A673 (cell line): Measurements from ENCODE around the gene TMEM131L.
"Not testable (repeated sequence)": the region's sequence is repeated elsewhere in the genome, so short reads cannot be mapped to it uniquely, and the experiment has no call there.

Source experiments
- EZH2 ChIP-seq: fragments of 200-600 bp; sonication (generic); IDR thresholded peaks from 2 replicates; pipeline ENCODE4 v1.6.1; 2017; ENCODE audit warnings: borderline replicate concordance, low read depth, mild to moderate bottlenecking, mixed read lengths, antibody characterized with exemption, low read length; ENCODE audit not compliant: poor library complexity, severe bottlenecking
- TF ChIP-seq, protein P1 (sequence below): fragments of 300-800, 200-600 bp; sonication (generic); conservative IDR thresholded peaks from 2 replicates; pipeline ENCODE4 v1.5.1; 2017; ENCODE audit warnings: low read depth, mild to moderate bottlenecking, antibody characterized with exemption, low read length, moderate library complexity, mixed read lengths

DNA sequence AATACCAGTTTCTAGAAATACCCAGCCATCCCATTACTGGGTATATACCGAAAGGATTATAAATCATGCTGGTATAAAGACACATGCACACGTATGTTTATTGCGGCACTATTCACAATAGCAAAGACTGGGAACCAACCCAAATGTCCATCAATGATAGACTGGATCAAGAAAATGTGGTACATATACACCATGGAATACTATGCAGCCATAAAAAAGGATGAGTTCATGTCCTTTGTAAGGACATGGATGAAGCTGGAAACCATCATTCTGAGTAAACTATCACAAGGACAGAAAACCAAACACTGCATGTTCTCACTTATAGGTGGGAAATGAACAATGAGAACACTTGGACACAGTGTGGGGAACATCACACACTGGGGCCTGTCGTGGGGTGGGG, 4.6 kb upstream of the TMEM131L start:
- TF ChIP-seq, protein P1, sequence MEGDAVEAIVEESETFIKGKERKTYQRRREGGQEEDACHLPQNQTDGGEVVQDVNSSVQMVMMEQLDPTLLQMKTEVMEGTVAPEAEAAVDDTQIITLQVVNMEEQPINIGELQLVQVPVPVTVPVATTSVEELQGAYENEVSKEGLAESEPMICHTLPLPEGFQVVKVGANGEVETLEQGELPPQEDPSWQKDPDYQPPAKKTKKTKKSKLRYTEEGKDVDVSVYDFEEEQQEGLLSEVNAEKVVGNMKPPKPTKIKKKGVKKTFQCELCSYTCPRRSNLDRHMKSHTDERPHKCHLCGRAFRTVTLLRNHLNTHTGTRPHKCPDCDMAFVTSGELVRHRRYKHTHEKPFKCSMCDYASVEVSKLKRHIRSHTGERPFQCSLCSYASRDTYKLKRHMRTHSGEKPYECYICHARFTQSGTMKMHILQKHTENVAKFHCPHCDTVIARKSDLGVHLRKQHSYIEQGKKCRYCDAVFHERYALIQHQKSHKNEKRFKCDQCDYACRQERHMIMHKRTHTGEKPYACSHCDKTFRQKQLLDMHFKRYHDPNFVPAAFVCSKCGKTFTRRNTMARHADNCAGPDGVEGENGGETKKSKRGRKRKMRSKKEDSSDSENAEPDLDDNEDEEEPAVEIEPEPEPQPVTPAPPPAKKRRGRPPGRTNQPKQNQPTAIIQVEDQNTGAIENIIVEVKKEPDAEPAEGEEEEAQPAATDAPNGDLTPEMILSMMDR = not testable (repeated sequence)
- TF ChIP-seq EZH2 = not testable (repeated sequence)
